NCI-H128 (cell line): ENCODE data around the gene ONECUT1.
"Not testable (repeated sequence)": the region's sequence is repeated elsewhere in the genome, so short reads cannot be mapped to it uniquely, and the experiment has no call there.

Source experiments
- DNase-seq: peaks from one replicate; lab custom pipeline; 2025; ENCODE audit not compliant: unreplicated experiment; lab: John Stamatoyannopoulos, UW

The ONECUT1 gene

DNA sequence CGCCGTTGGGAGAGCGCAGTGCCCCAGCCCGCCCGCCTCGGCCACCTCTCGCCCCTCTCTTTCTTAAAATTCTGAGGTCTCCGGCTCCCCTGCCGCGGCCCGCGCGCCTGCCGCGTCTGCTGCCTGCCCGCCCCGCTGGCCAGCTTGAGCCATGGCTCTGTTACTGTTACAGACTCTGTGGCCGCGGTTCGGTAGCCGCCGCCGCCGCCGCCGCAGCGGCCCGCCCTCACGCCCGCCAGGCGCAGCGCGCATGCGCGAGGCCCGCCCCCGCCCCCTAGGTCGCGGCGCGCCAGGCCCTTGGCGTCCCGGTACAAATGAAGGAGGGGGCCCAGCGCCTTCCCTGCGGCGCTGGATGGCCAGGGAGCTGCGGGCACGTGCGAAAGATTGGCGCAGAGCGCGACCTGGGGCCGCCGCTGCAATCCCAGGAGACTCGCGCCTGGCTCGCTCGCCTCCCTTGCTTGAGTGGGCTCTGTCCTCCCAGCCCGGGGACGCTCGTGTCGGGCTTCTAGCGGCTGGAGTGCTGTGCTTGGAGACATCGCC, at the start of gene ONECUT1:
Gene ONECUT1, minus strand, starts transcription at position 168 of the 540 bp plus-strand sequence. CDS start 452 bp downstream, outside the sequence.
- no peak for DNase-seq

- no peak for DNase-seq
Measured at GRCh38 chr15:52834379-52834778, 44.2 kb upstream of the ONECUT1 start.

GRCh38 chr15:52824169-52824942, 34.2 kb upstream of the ONECUT1 start:
- not testable (repeated sequence) for DNase-seq

DNA sequence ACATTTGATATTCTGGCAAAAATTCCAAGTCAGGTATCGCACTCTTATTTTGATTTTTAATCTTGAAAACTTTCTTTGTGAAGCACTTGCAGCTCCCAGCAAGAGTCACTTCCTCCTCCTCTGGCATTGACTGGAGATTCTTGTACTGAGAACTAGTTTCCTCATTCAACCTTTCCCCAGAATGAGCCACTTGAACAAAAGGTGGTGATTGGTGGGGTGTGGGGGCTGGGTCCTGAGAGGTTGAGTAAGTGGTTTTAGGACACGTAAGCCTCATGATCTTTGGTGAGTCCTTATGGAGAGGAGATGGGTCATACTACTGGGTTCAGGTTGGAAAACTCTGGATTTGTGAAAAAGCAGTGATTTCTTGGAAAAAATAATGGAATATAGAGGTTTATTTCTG, 32.3 kb upstream of the ONECUT1 start:
- DNase-seq: no peak

DNA sequence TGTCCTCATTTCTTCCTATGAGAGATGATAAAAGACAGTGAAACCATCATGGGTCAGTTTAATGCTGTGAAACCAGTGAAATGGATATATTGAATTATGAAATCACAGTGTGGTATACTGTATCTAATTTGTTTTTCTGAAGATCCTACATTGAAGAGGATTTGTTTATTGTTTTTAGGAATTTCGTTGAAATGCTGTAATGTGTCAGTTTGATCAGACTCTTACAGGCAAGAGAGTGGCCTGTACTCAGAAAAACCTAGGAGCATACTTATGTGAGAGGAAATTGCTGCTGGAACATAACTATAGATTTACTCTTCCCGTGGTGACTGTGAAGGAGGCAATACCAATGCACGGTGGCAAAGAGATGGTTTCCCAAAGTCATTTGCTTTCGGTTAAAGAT, 29.1 kb upstream of the ONECUT1 start:
- no peak for DNase-seq

GRCh38 chr15:52815899-52816298, 25.8 kb upstream of the ONECUT1 start:
- not testable (repeated sequence) for DNase-seq

GRCh38 chr15:52808996-52809395, 18.9 kb upstream of the ONECUT1 start:
- no peak for DNase-seq

DNA sequence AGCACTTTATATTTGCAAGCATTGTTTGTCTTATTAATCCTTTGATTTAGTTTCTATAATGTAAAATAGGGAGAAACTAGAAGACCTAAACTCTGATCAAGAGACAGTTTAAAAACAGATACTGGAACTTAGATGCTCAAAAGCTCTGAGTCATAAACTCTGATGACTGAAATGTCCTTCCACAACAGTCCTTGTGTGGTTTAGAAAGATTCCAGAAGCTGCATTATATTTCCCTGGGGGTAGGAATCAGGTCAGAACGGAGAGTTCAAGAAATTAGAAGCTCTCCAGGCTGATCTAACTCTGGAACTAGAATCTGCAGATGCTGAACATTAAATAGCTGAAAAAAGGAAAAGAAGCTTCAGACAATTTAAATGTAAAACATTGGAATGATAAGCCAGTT, 18.3 kb upstream of the ONECUT1 start:
- no peak for DNase-seq

DNA sequence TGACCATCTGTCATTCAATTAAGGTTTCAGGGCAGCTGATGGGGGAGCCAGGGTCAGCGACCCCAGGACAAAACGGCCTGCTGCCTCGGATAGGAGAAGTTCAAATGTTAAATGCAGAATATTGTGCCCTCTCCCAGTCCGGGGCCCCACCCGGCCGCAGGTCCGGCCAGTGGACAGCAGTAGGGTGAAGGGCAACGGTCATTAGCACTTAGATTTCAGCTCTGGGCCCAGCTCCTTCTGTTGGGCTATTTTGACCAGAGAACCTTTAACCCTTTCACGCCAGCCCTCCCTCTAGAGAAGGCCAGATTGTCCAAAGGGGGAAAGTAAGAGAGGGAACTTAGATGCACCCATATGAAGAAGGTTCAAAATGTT, 16.1 kb upstream of the ONECUT1 start:
- no peak for DNase-seq

GRCh38 chr15:52805351-52806283, 15.5 kb upstream of the ONECUT1 start:
- no peak for DNase-seq

DNA sequence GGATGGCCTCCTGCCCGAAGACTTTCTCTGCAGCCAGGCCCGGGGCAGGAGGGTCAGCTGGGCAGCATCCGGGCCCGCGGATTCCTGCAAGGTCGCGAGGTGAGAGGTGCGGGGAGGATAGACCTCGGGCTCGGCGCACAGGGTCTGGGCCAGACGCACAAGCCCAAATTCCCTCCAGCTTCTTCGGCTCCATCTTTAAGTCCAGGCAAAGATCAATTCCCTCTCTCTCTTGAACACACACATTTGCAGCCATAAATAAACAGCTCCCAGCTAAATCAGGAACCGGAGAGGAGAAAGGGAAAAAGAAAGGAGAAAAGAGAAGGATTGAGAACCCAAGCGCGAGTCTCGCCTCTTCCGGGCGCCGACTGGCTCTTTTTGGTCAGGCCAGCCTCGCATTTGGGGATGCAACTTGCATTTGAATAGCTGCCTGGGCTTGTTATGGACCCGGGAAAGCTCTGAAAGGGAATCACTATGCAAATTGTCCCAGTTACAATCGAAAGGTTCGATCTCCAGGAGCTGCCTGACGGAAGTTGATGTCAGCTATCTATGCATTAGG, 14.5 kb upstream of the ONECUT1 start:
- DNase-seq: no peak

- no peak for DNase-seq
Measured at GRCh38 chr15:52803467-52804306, 13.6 kb upstream of the ONECUT1 start.

GRCh38 chr15:52803108-52803466, 13.0 kb upstream of the ONECUT1 start:
- no peak for DNase-seq

DNA sequence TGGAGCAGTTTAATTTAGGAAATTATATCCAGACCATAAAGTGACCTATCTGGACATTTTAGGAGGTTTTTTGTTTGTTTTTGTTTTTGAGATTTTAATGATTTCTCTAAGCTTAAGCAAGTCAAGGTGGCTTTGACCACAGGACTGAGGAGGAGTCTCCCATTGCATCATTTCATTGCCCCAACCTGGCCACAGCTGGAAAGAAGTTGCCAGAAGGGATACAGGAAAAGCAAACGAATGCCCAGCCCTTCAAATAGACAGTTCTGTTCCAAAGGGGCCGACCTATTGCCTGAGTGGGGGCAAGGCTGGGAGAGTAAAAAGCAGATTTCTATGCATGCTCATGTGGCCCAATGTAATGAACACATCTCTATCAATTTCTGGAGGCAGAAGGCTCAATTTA, 12.0 kb upstream of the ONECUT1 start:
- DNase-seq: no peak

- DNase-seq: no peak
Measured at GRCh38 chr15:52801748-52802085, 11.6 kb upstream of the ONECUT1 start.

- no peak for DNase-seq
Measured at GRCh38 chr15:52800828-52801747, 11.0 kb upstream of the ONECUT1 start.

DNA sequence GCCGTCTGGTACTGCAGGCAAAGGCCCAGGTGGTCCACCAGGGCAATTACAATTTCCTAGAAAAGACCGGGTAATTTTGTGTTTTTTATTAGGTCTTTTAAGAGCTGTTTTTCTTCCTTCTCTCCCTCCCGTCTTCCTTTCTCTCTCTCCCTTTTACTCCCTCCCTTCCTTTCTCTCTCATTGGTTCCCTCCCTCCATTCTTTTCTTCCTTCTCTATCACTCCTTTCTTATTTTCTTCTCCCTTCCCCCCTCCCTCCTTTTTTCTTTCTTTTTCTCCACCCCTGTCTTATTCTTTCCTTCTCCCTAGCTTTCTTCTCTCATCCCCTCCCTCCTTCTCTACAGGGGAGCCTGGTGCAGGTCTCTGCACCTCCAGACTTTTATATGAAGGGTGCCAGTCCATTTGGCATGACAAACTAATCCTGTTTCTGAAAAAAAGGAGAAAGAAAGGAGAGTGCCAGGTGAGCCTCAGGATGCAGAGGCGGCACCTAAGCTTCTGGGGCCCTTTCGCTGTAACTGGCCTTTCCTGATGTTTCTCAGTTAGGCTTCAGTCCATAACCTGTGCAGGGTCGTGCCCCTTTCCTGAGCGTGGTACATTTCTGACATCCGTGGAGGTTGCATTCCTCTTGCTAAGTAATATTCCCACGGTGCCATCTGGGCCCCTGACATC, 9.1 kb upstream of the ONECUT1 start:
- no peak for DNase-seq

DNA sequence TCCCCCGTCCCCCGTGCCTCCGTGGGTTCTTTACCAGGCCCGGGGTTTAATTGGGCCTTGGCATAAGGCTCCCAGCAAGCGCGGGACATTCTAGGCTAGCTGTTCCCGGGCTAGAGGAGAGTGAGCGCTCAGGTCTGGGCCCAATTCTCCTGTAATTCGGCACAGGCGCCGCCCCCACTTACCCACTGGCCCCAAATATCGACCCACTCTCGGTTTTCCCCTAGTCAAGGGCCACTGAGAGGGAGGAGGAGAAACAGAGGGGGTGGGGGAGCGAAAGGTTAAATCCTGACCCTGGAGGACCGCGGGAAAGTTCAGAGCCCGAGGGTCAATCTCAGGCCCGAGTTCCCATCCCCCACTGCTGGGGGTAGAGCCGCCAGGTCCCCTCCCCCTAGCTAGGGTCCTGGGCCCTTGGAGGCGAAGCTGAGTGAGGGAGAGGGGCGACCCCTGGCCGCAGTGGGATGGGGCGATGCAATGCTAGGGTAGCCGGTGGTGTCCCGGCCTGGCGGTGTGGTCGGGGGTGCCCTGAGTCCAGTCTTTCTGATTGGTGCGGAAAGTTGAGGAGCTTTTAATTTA, 8.5 kb upstream of the ONECUT1 start:
- no peak for DNase-seq
